Activated CD4-positive, alpha-beta T cell treated with anti-CD3 and anti-CD28 coated beads, Interleukin-10, Interleukin-2, amounts not matched to agents 100 ng/mL and 50 ng/mL, durations not matched to agents 16 hours and 8 hours (primary cell): ENCODE measurements around the gene PFKFB2.

ENCODE experiments used
- DNase-seq: peaks from one replicate; pipeline ENCODE4 v3.0.0-alpha.2; 2020

Gene PFKFB2

DNA sequence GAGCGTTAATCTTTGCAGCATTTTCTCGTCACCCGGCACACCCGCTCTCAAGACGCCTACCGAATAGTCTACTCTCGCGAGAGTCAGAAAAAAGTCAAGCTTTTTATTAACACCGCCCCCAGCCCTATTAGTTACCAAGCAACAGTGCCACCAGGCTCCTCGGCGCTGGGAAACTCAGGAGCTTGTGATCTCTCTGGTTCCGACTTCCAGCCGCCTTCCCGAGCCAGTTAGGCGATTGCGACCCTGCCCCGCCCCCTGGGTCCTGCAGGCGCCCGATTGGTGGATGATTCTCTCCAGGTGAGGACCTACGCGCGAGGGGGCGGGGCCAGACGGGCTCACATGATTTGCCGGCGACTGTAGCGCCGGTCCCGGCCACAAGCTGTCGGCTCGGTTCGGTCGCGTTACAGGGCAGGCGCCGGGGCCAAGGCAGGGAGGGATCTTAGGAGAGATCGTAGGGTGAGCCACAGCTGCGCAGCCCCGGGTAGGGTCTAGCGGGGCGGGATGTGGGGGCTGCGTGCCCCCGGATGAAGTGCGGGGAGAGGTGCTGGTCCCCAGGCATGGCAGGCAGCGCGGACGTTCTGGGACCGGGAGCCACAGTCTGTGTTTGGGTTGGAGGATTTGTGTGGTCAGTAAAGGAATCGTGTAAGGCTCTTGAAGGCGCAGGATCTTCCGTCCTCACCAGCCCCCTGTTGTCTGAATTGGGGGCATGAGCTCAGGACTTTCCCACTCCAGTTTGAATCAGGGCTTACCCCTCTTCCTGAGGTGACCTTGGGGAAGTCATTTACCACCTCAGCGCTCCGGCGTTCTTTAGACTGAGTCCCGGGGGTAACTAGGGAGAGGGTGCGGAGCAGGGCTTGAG, at the start of gene PFKFB2:
Gene PFKFB2, plus strand, starts transcription at position 365 of the 859 bp plus-strand sequence. CDS start 1,443 bp downstream, outside the sequence.
- peak; percentile 93 for DNase-seq

DNA sequence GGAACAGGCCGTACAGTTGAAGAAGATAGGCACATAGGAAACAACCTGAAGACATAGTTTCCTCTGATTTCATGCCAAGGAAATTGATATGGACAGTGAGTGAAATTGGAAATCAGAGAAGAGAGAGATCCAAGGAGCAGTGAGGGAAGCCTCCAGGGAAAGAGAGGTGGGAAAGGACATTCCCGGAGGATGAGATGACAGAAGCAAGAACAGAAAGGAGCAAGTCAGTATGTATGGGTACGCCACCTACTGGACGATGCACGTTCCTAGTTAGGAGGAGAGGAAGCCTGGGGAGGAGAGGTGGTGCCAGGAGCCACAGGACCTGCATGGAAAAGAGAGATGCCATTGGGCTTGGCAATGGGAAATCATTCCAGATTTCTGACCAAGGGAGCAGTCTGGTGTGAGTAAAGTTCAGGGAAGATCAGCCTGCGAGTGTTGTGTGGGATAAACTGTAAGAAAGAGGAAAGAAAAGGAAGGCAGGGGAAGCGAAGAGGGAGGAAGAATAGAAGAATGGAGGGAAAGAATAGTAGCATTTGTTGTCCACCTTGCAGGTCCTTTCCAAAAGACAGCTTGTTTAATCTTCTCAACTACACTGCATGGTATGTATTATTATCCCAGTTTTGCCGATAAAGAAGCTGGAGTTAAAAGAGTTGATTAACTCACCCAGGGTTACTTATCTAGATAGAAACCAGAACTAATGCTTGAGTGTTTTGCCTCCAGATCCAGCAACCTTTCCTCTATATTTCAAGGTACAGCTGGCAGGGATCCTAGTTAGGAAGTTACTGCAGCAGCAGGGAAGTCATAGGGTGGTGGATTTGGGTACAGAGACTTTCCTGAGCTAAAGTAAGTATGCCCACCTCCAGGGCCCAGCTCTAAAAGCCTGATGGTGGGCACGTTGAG, 47.9 kb upstream of the PFKFB2 start:
- DNase-seq, result peak; percentile 37

- DNase-seq, result no peak
These were observed 47.0 kb upstream of the PFKFB2 start for GRCh38 chr1:207006083-207006482.

- no peak for DNase-seq
These were observed 46.2 kb upstream of the PFKFB2 start for GRCh38 chr1:207006914-207007313.

DNA sequence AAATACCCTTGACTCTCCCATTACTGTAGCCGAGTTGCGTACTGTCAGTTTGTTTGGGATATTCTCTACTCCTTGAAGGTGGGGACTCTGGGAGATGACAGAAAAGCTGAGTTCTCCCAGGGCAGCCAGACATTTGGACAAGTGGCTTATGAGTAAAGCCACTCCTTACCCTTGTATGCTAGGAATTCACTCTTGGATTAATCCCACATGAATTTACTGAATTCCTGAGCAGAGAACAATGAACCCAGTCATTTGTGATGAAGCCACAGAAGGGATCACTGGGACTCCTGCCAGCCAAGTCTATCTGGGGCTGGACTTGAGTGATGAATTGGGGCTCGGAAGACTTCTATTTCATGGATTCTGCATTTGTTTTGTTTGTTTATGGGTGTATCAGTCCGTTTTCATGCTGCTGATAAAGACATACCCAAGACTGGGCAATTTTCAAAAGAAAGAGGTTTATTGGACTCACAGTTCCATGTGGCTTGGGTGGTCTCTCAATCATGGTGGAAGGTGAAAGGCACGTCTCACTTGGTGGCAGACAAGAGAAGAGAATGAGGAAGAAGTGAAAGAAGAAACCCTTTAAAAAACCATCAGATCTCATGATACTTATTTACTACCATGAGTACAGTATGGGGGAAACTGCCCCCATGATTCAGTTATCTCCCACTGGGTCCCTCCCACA, 45.6 kb upstream of the PFKFB2 start:
- no peak for DNase-seq

DNA sequence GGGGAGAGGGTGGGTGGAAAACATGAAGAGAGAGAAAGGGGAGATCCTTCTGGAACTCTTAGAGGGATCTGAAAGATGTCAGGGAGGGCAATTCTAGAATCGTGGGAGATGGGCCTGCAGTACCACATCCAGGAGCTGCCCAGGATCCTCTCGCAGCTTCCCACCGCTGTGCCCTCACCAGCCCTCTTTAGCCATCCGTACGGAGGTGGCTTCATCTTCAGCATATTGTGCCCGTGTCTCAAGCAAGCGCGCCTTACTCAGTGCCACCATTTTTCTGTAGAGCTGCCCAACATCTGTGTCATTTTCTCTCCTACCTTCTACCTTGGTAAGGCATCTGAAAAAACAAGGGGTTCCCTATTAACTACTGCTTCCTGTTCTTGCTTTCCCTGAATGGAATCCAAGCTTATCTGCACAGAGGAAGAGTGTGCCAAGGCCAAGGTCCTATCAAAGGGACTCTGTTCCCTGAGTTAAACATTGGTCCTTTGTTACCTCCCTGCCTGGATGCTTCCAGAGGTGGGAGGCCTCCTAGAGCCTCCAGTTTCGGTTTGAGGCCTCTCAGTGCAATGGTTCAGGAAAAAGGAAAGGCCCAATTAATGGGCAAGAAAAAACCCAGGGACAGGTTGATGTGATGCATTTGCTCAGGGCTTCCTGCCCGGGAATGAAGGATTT, 43.8 kb upstream of the PFKFB2 start:
- no peak for DNase-seq

DNA sequence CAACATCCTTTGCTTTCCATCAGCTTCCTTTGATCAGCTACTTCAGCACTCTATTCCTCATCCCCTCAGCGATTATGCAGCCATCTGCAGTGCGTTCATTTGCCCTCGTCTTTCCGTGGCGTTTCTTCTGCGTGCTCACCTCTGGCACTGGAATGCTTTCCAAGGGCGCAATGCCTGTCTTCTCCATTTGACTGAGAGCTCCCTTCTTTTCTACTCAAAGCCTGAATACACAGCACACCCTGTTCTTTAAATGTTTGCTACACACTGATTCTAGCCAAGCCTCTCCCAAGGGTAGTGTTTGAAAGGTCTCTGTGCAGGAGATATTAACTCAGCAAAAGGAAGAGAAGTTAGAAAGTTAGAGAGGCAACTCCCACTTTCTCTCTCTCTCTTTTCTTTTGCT, 43.1 kb upstream of the PFKFB2 start:
- no peak for DNase-seq

DNA sequence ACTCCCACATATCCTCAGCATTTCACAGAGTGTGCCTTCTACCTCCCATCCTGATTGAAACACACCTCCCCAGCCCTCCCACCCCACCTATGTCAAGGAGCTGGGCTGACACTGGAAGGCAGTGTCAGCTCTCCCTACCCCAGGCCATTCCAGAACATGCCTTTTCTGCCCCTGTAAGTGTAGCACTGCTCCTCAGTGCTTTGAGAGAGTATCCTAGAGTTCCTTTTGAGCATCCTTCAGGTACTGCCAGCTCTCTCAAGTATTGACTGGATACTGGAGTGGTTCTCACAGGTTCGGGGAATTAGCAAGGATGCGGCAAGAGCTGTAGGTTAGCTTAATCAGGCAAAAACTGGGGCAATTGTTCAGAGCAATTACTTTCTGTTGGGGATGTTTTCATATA, 42.3 kb upstream of the PFKFB2 start:
- no peak for DNase-seq

DNA sequence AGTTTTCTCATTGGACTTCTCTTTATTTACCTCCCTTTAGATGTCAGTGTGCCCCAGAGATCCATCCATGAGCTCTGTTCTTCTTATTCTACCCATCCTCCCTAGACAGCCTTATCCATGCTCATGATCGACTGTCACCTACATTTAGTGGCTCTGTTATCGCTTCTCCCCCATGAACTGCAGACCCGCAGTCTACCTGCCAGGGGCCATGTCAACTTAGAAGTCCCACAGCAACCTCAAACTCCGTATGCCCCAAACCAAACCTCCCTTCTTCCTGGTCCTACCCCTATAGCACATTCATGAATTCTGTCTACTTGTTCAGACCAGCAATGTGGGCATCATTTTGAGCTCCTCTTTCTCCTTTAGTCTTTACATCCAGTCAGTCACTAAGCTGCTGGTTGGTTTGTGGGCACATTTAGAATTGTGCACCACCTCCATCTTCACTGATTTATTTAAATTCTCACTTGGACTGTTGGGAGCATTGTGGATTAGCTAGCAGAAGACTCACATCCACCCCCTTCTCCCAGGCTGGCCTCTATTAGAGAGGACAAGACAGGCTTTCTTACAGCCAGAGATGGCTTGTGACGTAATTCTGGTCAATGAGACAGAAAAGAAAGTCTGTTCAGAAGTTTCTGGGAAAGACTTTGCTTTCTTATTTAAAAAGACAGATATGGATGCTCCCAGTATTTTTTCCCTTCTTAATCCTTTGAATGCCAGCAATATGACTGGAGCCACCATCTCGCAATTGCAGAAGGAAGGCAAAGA, 39.6 kb upstream of the PFKFB2 start:
- DNase-seq, result no peak

DNA sequence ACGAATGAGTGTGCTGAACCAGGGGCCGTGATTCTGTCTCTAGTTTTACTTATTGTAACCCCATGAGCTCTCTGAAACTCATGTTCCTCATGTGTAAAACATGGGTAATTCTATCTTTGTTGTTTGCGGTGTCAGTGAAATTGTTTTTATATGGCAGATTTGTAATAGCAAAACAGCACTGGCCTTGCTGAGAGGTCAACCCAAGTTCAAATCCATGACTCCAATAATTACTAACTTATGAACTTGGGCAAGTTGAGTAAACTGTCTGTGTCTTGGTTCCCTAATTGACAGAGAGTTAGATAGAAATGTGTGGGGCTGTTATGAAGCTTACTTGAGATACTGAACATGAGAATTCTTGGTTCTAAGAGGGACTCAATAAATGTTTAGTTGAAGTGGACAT, 38.3 kb upstream of the PFKFB2 start:
- no peak for DNase-seq

GRCh38 chr1:207015791-207016190, 37.3 kb upstream of the PFKFB2 start:
- no peak for DNase-seq

DNA sequence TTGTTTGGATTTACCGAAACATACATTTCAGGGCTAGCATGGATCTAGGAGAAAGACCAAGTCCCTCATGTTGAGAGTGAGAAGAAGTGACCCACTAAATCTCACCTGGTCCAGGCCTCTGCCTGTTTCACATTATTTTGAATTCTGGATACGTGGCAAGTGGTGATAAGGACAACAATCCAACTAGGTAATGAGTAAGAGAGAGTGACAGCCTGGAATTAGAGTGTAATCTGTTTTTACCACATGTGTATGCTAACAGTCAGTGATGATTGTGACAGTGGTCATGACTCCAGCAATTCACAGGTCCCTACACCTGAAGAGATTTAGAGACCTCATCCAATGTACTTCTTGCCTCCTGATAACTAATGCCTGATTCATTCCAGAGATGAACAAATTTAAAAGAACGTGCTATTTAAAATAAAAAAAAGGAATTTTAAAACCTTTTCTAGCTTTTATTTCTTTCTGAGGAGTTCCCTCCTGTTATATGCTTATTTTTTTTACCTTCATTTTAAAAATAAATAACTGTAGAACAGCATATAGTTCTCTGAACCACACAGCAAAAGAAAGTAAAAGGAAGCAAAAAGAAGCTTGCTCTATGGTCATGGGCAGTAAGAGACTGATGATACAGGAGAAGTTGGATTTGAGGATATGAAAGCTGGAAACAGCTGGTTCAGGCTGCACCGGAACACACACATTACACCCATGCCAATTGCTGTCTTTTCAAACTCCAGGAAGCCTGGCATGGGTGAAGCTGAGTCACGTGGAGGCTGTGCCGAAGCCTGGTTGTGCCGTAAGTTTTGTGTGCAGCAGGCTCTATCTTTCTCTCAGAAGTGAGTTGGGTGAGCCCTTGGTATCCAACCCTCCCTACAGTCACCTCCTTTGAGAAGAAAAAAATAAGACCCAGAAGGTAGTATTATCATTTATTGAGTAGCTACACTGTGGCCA, 35.2 kb upstream of the PFKFB2 start:
- DNase-seq, result no peak

- no peak for DNase-seq
These were observed 34.4 kb upstream of the PFKFB2 start for GRCh38 chr1:207018707-207019106.

DNA sequence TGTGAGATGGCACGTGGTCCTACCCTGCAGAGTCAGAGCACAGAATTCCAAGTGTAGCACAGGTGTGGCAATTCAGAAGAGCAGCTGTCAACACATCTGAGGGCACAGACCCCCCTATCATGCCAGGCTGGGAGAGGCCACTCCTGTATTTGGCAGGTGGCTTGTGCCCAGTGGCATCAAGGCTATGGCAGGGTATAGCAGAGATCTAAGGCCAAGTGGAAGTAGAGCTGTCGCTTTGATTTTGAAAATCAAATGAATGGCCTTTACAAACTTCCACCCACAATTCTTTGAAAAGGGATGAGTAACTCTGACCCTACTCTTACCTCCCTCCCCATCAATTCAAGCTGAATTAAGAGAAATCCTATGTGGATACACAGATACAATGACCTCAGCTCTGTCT, 33.9 kb upstream of the PFKFB2 start:
- DNase-seq, result no peak

DNA sequence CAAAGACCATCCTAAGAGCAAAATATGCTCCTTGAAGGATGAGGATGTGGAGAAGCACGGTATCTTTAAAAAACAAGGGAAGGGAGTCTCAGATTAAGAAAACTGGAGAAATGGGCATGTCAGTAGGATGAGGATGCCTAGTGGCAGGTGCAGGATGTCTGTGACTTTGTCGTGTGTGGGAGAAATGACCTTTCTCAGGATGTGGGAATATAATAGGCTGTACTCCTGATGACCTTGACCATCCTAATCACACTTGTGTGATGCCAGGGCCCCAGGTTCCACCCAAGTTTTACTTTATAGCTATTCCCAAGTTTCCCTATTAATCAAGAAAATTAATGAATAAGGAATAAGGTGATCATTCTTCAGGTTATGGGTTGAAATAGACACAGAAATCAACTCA, 33.4 kb upstream of the PFKFB2 start:
- no peak for DNase-seq

DNA sequence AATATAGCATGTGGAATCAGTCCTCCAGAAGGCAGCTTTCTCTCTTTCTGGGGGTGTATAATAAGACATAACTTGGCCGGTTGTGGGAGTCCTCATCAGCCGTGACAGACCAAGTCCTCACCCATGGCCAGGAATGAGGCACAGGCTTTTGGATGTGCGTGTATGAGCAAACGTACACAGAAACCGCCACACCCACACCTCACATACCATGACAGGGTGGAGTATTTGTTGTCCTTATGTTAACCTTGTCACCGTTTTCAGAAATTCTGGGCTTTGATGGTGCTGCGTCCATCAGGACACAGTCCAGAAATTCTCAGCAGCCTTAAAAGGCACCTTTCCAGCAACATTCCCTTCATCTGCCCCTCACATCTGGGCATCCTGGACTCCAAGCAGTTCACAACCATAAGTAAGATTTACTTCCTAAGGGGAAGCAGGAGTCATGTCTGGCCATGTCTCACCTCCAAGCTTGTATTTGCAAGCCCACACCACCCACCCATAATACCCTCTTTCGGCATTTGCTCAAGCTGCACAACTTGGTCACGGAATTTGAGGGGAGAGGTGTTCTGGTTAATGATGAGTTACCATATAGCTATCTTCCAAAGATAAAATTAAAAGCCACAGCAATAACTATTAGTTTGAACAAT, 32.9 kb upstream of the PFKFB2 start:
- no peak for DNase-seq

- no peak for DNase-seq
These were observed 32.4 kb upstream of the PFKFB2 start for GRCh38 chr1:207020709-207021107.

GRCh38 chr1:207021139-207021861, 31.8 kb upstream of the PFKFB2 start:
- no peak for DNase-seq

- DNase-seq, result no peak
These were observed 31.0 kb upstream of the PFKFB2 start for GRCh38 chr1:207021876-207022596.
